Epithelial cell of esophagus (primary cell): ENCODE results near the gene PARP15.

Source experiments
- DNase-seq: peaks from one replicate; pipeline ENCODE4 v3.0.0; 2010; ENCODE audit warnings: low read depth
- H3K4me3 ChIP-seq: 2 replicates; pipeline ENCODE4 v1.5.1; 2011; ENCODE audit warnings: mild to moderate bottlenecking, low read length, control low read depth
- CTCF ChIP-seq: IDR thresholded peaks from 2 replicates; pipeline ENCODE4 v1.5.1; 2011; ENCODE audit warnings: low read depth, mild to moderate bottlenecking, low read length, control low read depth, inconsistent platforms; ENCODE audit not compliant: insufficient read depth; ENCODE audit errors: missing control alignments

The PARP15 gene

GRCh38 chr3:122538956-122539490 lies 38.4 kb upstream of the PARP15 start:
- TF ChIP-seq CTCF, result no peak
- H3K4me3 ChIP-seq, result no peak overlapping the region
- no peak for DNase-seq

GRCh38 chr3:122546151-122546550 lies 31.3 kb upstream of the PARP15 start:
- DNase-seq, result no peak
- TF ChIP-seq CTCF, result no peak
- H3K4me3 ChIP-seq, result no peak overlapping the region

GRCh38 chr3:122548076-122548475 lies 29.4 kb upstream of the PARP15 start:
- TF ChIP-seq CTCF, result no peak
- DNase-seq, result no peak
- no peak overlapping the region for H3K4me3 ChIP-seq

- DNase-seq, result no peak
- no peak for TF ChIP-seq CTCF
- H3K4me3 ChIP-seq, result no peak overlapping the region
Measured at GRCh38 chr3:122548619-122549018, 28.8 kb upstream of the PARP15 start.

GRCh38 chr3:122553171-122553570 lies 24.3 kb upstream of the PARP15 start:
- H3K4me3 ChIP-seq, result no peak overlapping the region
- DNase-seq, result no peak
- TF ChIP-seq CTCF, result no peak

GRCh38 chr3:122555275-122556071 lies 22.0 kb upstream of the PARP15 start:
- peak; percentile 40 for DNase-seq
- no peak overlapping the region for H3K4me3 ChIP-seq
- TF ChIP-seq CTCF, result no peak

GRCh38 chr3:122557356-122557755 lies 20.1 kb upstream of the PARP15 start:
- H3K4me3 ChIP-seq, result no peak overlapping the region
- no peak for DNase-seq
- no peak for TF ChIP-seq CTCF
